Left lung (tissue), 10 donors: Measurements from ENCODE around the gene FAM180A. TPM values are rescaled to one million over a fixed set of nuclear protein-coding genes. Genes with fewer than 3 reads are reported as not detected.

Experiments
- ATAC-seq: fragments of 200-7000 bp; cut with Tn5 transposase; one replicate; pipeline ENCODE4 v1.9.1; 2020; ENCODE audit warnings: moderate library complexity
- DNase-seq, 4 donors: peaks; one replicate each; pipeline ENCODE4 v3.0.0-alpha.2; 2013 to 2020
- H3K27ac ChIP-seq, 2 donors: fragments of 200-600 bp; sonication (generic) in 1 of 2; one replicate each; pipeline versions ENCODE4 v1.5.0 to v1.8.0; 2020 to 2021
- H3K27me3 ChIP-seq, 2 donors: fragments of 200-600 bp; sonication (generic) in 1 of 2; one replicate each; pipeline versions ENCODE4 v1.5.0 to v1.8.0; 2020 to 2021
- H3K36me3 ChIP-seq, 2 donors: fragments of 200-600 bp; sonication (generic) in 1 of 2; one replicate each; pipeline versions ENCODE4 v1.5.0 to v1.8.0; 2020 to 2021
- H3K4me1 ChIP-seq, 2 donors: fragments of 200-600 bp; one replicate each; pipeline ENCODE4 v1.8.0; 2021
- H3K4me3 ChIP-seq, 2 donors: fragments of 200-600 bp; sonication (generic) in 1 of 2; one replicate each; pipeline versions ENCODE4 v1.5.0 to v1.8.0; 2020 to 2021; ENCODE audit warnings: mild to moderate bottlenecking in 1 of 2
- H3K9me3 ChIP-seq, 2 donors: fragments of 200-600 bp; sonication (generic) in 1 of 2; one replicate each; pipeline versions ENCODE4 v1.5.0 to v1.8.0; 2020 to 2021
- CTCF ChIP-seq, 2 donors: fragments of 200-600 bp; sonication (generic) in 1 of 2; IDR thresholded peaks; one replicate each; pipeline versions ENCODE4 v1.5.0 to v1.8.0; 2021; ENCODE audit warnings: antibody characterized with exemption in 2 of 2
- intact Hi-C, 2 donors: fragments of 100-400 bp; cut with DNase I; formaldehyde crosslinking; loops; one replicate each; pipeline versions ENCODE4 v1.11.2 to v1.14.2; 2022
- polyA plus RNA-seq, 6 donors: library from polyadenylated mRNA; unstranded; fragments of 120-200 nt; gene quantifications; one replicate each; pipeline ENCODE4 v1.2.1, GENCODE V29; 2013; ENCODE audit not compliant: insufficient read length in 6 of 6
- total RNA-seq, 2 donors: library from RNA; stranded (reverse); fragmentation: NEBNext Ultra II Directional; extraction: Animal tissue kit (Norgen Biotek cat#: 25700); gene quantifications; one replicate each; pipeline ENCODE4 v1.2.1, GENCODE V29; 2021
- donor health status: DM: no; HTN: yes; CAD: no.
- donor health status: DM: no; HTN: no; CAD: no.

Gene FAM180A
- total and polyA plus RNA-seq, 8 donors, result 0.11 to 6.8 (median 0.24) TPM; not detected in 2

DNA sequence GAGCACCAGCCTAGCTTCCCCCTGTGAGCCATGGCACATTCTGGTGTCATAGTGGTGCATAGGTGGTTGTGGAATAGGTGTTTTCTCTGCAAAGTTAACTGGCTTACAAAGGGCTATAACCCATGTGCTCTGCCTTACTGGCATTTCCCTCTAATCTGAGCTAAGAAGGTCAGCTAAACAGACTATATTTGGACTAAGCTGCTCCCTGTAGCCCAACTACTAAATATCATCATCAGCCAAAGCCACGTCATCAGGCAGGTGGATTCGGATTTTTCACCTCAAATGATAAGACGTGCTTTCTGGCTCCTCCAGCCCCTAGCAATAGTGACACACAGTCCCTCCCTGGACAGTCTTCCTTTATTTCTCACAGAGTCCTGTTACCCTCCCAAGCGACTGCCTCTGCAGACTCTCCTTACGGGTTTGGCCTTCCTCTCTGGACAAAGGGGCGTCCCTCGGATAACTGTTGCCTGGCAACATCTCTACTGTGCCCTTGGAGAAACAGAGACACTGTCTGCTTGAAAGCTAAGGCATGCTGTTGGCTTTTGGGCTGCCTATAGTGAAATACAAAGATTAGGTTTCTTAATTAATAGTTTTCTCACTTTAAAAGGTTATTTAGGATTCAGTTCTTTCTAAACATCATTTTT lies 29.7 kb downstream of the FAM180A start:
- H3K9me3 ChIP-seq, result no peaks in the 10 kb centered on the region
- H3K4me3 ChIP-seq, result no peak overlapping the region
- intact Hi-C loops, result no loop called here
- no peaks in the 10 kb centered on the region for H3K36me3 ChIP-seq
- no peak overlapping the region for H3K27ac ChIP-seq
- no peak for TF ChIP-seq CTCF (IDR thresholded peaks at IDR 0.05)
- no peak for DNase-seq
- no peaks in the 10 kb centered on the region for H3K4me1 ChIP-seq
- ATAC-seq, result no peak
- H3K27me3 ChIP-seq, result no peaks in the 10 kb centered on the region

DNA sequence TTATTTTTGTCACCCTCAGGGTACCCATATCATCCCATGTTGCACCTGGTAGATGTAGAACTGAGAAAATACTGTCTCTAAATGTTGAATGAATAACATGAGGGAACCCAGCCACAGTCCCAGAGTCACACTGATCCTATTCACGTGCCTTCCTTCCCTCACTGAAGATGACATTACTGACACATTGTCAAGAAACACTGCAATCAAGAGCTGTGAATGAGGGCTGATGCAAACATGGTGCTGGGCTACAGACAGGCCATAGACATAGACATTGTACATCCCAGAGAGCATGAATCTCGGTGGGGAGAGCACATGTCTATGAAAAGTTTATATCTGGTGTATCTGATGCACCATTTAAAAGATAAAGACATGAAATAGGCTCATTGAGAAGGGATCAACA lies 30.4 kb downstream of the FAM180A start:
- Histone ChIP-seq H3K9me3 (no peaks in the 10 kb centered on the region), H3K27me3 (no peaks in the 10 kb centered on the region), H3K27ac (no peak overlapping the region), H3K36me3 (no peaks in the 10 kb centered on the region), H3K4me3 (no peak overlapping the region), H3K4me1 (no peaks in the 10 kb centered on the region)
- no peak for TF ChIP-seq CTCF (IDR thresholded peaks at IDR 0.05)
- ATAC-seq (no peak), DNase-seq (no peak)
- intact Hi-C loops, result no loop called here

GRCh38 chr7:135717693-135718092 lies 30.9 kb downstream of the FAM180A start:
- no peaks in the 10 kb centered on the region for H3K36me3 ChIP-seq
- TF ChIP-seq CTCF (IDR thresholded peaks at IDR 0.05), result no peak
- H3K9me3 ChIP-seq, result no peaks in the 10 kb centered on the region
- no peaks in the 10 kb centered on the region for H3K27me3 ChIP-seq
- ATAC-seq, result no peak
- no peaks in the 10 kb centered on the region for H3K4me1 ChIP-seq
- no peak overlapping the region for H3K4me3 ChIP-seq
- H3K27ac ChIP-seq, result no peak overlapping the region
- no peak for DNase-seq
- intact Hi-C loops, result no loop called here

DNA sequence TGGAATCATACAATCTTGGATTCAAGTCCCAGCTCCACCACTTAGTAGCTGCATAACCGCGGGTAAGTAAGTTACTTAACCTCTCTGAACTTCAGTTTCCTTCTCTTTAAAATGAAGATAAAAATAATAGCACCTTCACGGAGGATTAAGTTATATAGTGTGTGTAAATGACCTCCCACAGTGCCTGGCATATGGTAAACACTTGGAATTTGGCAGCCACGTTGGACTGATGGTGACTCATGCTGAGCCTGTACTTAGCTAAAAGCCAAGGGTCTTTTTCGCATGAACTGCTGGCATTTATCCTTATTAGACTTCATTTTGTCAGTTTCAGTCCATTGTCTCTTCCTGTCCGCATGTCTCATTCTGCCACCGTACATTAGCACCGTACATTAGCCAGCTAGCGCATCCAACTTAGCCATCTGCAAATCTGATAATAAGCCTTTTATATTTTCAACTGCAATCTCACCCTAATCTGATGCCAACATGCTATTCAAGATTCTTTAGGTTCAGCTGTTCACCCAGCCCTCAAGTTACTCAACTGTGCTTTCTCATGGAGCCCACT lies 31.9 kb downstream of the FAM180A start:
- ATAC-seq, result peak; percentile 58
- no peak for TF ChIP-seq CTCF (IDR thresholded peaks at IDR 0.05)
- H3K9me3 ChIP-seq, result no peaks in the 10 kb centered on the region
- H3K36me3 ChIP-seq, result no peaks in the 10 kb centered on the region
- H3K27ac ChIP-seq, result no peak overlapping the region
- intact Hi-C loops, result no loop called here
- H3K4me1 ChIP-seq, result no peaks in the 10 kb centered on the region
- DNase-seq, result no peak
- H3K27me3 ChIP-seq, result no peaks in the 10 kb centered on the region
- H3K4me3 ChIP-seq, result no peak overlapping the region

DNA sequence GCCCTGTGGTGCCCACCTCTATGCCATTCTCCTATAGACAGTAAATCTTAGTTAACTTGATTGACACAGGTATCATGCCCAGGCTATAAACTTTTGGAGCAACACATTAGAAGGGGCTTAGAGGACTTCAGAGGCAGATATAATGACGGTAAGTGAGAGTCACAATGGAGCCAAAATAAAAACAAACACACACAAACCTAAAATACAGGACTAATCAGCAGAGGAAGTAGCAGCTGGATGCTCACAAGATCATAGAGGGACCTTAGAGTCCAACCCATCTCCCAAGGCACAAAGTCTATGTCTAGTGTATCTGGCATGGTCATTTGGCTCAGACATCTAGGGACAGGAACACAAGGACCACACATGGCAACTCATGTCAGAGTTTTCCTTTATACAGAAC lies 32.9 kb downstream of the FAM180A start:
- intact Hi-C loops, result no loop called here
- ATAC-seq (no peak), DNase-seq (no peak)
- no peak overlapping the region for H3K27ac ChIP-seq
- no peak overlapping the region for H3K4me3 ChIP-seq
- H3K27me3 ChIP-seq, result no peaks in the 10 kb centered on the region
- no peaks in the 10 kb centered on the region for H3K9me3 ChIP-seq
- no peaks in the 10 kb centered on the region for H3K4me1 ChIP-seq
- H3K36me3 ChIP-seq, result no peaks in the 10 kb centered on the region
- no peak for TF ChIP-seq CTCF (IDR thresholded peaks at IDR 0.05)
